LoVo (cell line): ENCODE data around the gene MELTF.
A peak's percentile ranks its signal among the peaks of the same experiment; 100 is the strongest.
"Not testable (repeated sequence)": the region's sequence is repeated elsewhere in the genome, so short reads cannot be mapped to it uniquely, and the experiment has no call there.

Experiments used
- DNase-seq: peaks from one replicate; pipeline ENCODE4 v3.0.0-alpha.2; 2016; ENCODE audit warnings: low spot score

Gene MELTF

DNA sequence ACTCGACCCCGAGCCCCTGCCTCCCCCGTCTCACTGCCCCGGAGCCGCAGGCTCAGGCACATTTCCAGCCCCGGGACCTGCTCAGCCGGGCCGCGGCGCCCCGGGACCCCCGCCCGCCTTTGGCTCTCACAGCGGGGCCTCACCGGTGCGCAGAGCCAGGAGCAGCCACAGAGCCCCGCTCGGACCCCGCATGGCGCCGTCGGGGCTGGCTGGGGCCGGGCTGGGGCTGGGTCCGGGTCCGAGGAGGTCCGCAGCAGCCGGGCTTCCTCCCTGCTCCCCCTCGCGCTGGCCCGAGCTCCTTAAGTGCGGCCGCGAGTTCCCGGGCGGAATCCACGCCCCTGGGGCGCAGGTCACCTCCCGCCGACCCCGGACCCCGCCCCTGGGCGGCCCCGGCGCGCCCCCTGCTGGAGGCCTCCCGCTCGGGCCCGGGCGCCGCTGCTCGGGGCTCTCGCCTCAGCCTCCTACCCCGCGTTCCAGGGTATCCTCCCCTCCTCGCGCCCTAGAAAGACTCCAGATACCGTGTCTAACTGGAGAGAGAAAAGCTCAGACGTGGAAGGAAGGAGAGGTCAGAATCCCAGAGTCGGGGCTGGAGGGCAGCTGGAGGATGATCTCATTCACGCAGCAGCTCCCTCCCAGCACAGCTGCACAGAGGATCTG is at the start of gene MELTF:
MELTF (minus strand) TSS at position 307 of the 657 bp plus-strand sequence; CDS start at position 192, 115 bp downstream.
- peak; percentile 81 for DNase-seq

GRCh38 chr3:197076415-197076814 is 46.8 kb upstream of the MELTF start:
- DNase-seq, result no peak

- DNase-seq, result no peak
Observed at GRCh38 chr3:197068077-197068476, 38.5 kb upstream of the MELTF start.

DNA sequence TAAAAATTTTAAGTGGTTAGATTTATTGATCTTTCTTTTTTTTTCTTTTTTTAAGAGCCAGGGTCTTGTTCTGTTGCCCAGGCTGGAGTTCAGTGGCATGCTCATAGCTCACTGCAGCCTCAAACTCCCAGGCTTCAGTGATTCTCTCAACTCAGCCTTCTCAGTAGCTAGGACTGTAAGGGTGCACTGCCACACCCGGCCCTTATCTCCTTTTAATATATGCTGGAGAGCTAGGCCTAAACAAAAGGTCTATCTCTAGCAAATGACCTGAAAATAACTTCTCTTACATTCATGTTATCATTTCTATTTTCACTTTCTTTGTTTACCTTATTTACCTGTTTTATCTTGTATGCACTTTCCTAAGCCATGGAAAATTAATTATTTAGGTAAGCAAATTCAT is 35.2 kb upstream of the MELTF start:
- no peak for DNase-seq

GRCh38 chr3:197062446-197062845 is 32.8 kb upstream of the MELTF start:
- no peak for DNase-seq

DNA sequence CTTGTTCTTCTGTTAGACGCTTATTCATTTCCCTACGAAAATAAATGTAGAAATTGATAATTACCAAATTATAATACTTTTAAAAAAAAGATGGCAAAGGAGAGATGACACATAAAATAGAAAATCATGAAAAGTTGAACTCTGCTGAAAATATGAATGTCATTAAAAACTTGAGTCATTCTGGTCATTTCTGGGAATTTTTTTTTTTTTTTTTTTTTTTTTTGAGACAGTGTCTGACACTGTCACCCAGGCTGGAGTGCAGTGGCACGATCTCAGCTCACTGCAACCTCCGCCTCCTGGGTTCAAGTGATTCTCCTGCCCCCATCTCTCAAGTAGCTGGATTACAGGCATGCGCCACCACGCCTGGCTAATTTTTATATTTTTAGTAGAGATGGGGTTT is 22.0 kb upstream of the MELTF start:
- not testable (repeated sequence) for DNase-seq

- no peak for DNase-seq
Observed at GRCh38 chr3:197050511-197050910, 20.9 kb upstream of the MELTF start.

DNA sequence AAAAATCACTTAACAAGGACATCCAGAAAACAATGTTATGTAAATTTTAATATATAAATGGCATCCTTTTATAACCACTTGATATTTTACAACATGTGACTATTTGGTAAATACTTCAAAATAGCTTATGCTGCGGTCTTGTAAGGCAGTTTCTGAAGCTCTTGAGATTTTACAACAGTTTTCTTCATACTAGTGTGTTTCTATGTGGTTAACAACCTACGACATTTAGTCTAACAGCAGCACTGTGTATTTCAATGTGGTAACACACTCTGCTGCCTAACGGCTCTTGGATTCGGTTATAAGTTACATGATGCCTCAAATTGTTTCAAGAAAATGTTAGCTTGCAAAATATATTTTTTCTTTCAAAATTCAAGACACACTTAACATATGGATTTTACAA is 12.9 kb upstream of the MELTF start:
- no peak for DNase-seq

- no peak for DNase-seq
Observed at GRCh38 chr3:197041875-197042488, 12.4 kb upstream of the MELTF start.

- no peak for DNase-seq
Observed at GRCh38 chr3:197040658-197041057, 11.0 kb upstream of the MELTF start.

DNA sequence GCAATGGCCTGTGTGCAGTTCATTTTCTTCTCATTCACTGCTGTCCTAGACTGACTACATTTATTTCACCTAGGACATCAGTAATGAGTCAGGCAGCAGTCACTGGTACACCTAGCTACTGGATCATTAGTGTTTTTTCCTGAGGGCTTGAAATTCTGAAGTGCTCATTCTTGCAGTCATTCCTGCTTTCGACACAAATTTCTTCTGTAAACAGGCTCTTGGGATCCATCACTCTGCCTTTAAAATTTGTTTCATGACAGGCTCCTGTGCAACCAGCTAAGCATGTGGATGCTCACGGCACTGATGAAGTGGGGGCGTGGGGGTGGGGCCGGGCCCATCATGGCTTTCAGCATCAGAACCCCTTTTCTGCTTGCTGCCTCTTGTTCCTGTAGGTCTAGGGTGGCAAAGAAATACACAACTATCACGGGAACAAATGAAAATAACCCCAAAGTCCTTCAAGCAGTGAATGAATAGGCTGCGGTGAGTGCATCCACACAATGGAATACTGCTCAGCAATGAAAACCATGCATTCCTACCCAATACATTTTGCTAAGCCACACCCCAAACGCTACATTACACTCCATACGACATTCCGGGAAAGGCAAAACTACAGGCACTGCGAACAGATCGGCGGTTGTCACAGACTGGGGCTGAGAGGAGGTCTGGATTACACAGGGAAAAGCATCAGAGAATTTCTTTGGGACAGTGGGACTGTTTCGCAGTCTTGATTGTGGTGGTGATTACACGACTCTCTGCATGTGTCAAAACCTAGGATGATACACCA is 9.3 kb upstream of the MELTF start:
- DNase-seq, result no peak

GRCh38 chr3:197035577-197035976 is 6.0 kb upstream of the MELTF start:
- DNase-seq, result no peak

DNA sequence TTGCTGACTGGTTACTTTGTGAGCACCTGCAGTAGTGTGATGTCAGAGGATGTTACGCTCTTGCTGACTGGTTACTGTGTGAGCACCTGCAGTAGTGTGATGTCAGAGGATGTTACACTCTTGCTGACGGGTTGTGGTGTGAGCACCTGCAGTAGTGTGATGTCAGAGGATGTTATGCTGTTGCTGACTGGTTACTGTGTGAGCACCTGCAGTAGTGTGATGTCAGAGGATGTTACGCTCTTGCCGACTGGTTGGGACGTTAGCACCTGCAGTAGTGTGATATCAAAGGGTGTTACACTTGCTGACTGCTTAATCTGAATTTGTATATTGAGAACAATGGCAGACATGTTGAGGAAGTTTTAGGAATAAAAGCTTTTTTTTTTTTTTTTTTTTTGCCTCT is 5.2 kb upstream of the MELTF start:
- not testable (repeated sequence) for DNase-seq

- not testable (repeated sequence) for DNase-seq
Observed at GRCh38 chr3:197033764-197034163, 4.1 kb upstream of the MELTF start.

- peak; percentile 98 for DNase-seq
Observed at GRCh38 chr3:197031315-197032285, 2.0 kb upstream of the MELTF start.

DNA sequence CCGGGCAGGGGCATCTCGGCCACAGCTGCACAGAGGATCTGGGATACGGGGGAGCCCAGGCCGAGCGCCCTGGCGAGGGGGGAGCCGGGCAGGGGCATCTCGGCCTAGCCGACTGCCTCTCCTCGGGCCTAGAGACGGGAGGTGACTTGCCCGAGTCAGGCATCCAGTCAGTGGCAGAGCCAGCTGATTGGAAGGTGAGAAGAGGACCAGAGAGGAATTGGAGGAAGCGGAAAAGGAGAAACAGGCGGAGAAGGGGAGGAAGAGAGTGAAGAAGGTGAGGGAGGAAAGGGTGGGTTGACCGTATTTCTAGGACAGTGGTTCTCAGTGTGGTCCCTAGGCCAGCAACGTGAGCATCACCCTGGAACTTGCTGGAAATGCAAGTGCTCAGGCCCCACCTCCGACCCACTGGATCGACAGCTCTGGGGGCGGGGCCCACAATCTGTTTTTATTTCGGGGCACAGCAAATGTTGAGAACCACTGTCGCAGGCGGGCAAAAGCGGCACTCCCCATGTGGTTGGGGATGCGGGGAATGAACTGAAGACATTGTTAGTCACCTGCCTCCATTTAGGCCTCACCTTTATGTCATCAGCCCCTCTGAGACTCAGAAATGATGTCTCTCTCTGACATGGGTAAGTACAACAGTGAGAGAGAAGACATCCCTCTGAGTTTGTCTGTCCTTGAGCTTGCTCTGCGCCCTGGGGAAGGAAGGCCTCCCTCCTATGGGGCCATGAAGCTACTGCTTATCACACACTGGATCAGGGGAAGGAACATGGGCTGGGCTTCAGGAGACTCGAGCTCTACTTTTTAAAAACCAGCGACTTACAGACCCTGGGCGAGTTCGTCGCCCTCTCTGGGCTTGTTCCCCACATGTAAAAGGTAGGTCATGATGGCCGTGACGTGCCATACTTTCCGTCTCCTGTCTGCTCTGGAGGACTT is 1.0 kb upstream of the MELTF start:
- DNase-seq, result no peak

DNA sequence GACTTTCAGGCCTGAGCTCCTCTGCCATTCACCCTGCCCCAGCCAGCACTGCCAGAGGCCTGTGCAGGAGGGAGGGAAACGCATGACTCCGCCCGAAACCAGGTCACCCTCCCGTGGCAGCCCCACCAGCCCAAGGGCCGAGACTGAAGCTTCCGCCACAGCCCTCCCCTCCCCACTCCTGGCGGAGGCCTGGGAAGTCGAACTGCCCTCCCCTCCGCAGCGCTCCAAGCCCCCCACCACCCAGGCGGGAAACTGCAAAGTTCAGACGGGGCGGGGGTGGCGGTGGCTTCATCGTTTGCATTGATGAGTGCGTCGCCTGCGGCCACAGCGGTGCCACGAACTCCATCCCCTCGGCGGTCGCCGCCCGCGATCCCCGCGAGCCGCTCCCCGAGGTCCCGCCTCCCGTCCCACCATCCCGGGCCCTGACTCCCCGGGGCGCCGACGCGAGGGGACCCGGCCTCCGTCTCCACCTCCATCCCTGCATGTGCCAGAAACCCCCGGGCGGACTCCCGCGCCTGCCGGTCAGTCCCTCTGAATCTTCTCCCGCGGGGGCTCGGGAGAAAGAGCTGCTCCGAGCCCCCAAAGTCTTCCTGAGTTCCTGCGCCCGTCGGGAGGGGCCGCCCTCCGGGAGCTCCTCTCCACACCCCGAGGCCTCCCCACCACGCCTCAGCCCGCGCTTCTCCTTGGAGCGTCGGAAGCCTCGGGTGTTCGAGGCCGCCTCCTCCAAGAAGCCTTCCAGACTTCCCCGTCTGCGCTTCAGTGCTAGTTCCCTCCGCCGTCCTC is 698 bp downstream of the MELTF start:
- no peak for DNase-seq

DNA sequence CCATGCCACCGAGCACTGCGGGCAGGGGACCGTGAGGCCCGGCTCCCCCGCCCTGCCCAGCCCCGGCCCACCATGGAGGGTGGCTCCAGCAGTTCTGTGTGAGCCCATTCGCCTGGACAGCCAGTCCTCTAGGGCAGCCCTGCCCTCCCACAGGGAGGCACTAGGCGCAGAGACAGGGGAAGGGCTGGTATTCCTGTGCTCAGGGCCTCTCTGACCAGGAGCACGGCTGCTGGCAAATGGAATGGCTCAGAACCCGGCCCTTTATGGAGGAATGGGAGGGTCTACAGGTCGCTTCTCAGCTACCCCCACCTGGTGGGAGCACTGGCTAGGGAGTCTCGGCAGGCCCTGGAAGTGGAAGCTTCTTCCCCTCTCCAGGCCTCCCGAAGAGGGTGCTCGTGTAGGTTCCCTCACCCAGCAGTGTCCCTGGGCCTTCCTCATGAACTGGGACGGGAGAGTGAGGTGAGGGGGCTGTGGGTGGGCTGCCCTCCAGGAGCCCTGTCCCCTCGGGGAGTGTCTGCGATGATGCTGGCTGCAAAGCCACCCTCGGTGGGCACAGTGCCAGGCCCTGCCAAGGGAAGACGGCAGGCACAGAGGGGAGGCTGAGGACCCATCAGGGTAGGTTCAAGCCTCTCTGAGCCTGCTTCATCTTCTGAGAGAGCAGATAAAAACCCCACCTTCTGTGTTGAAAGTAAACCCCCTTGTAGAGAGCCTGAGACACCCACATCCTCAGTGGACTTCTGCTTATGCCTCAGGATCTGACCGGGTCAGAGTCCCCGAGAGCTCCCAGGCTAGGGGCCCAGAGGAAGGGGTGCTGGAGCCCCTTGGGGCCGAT is 1.5 kb downstream of the MELTF start:
- DNase-seq, result no peak
